ENCODE data around the gene DIS3L2.

DNA sequence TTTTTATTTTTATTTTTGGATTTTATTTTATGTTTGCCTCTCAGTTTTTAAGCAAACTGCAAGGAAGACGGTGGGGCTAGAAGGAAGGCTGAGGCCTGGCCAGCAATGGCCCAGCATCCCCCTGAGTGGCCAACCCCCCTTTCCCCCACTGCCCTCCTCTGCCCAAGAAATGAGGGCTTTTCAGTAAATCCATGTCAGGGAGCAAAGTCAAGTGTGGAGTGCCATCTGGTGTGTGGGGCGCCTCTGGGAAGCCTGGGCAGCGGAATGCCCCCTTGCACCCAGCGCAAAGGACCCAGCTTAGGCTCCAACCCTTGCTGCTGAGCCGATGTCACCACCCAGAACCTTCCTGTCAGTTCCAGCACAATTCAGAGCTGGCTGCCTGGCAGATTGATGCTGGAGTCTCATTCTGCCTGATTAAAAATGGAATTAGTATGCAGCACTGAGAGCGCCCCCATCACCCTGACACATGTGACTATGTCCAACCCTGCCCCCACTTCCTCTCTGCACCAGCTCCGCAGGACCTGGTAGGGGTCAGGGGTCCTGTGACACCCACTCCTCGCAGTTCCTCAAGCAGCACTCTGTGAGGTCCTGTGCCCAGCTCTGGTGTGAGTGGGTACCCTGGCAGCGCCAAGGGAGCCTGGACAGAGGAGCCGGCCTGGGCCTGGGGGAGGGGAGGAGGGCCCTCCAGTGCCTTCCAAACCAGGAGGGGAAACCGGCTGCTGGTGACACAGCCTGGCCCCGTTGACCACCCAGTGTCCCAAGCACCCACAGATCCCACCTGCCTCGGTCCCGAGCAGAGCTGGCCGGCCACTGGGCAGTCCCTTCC lies 407.8 kb downstream of the DIS3L2 start:
- TF ChIP-seq POLR2A (IDR thresholded peaks at IDR 0.05): no peak
- TF ChIP-seq, protein P1, sequence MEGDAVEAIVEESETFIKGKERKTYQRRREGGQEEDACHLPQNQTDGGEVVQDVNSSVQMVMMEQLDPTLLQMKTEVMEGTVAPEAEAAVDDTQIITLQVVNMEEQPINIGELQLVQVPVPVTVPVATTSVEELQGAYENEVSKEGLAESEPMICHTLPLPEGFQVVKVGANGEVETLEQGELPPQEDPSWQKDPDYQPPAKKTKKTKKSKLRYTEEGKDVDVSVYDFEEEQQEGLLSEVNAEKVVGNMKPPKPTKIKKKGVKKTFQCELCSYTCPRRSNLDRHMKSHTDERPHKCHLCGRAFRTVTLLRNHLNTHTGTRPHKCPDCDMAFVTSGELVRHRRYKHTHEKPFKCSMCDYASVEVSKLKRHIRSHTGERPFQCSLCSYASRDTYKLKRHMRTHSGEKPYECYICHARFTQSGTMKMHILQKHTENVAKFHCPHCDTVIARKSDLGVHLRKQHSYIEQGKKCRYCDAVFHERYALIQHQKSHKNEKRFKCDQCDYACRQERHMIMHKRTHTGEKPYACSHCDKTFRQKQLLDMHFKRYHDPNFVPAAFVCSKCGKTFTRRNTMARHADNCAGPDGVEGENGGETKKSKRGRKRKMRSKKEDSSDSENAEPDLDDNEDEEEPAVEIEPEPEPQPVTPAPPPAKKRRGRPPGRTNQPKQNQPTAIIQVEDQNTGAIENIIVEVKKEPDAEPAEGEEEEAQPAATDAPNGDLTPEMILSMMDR (IDR thresholded peaks at IDR 0.05 in 4 of 5, conservative IDR thresholded peaks at IDR 0.05 in 1 of 5): no peak

Data from gastrocnemius medialis (tissue), 4 donors.